ENCODE data around the gene TAGLN2. TPM values are rescaled to one million over a fixed set of nuclear protein-coding genes. Genes with fewer than 3 reads are reported as not detected.

The TAGLN2 gene
- total and polyA plus RNA-seq, 10 of the 15 experiments (the other 5 are each of a cell fraction or from before 2014, with no cell fraction given), result 155 to 611 (median 363) TPM

DNA sequence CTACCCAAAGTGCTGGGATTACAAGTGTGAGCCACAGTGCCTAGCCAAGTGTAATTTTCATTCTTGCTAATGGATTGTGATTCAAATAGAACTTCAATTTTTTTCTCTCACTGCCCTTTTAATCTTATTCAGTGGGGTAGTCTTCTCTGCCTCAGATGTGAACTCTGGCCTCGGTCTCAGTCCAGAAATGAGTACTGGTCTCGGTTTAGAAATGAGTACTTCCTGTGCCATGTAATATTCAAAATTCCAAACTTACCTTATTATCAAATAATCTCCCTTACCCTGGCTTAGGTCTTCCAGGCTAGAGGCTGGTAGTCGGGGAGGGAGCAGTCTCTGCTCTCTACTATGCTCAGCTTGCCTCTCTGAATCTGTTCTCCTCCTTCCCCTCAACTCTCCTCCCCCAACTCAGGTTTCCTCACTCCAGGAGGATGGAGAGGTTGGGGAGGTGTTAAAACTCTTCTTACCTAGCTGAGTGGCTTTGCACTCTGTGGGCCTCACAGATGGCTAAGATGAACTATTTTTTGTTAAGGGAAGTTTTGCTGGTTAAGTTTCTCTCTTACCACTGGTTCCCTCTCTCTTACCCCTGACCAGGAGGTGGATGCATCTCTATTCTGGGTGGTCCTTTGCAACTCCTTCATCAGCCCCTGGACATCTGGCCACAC, 33.5 kb upstream of the TAGLN2 start:
- TF ChIP-seq NR2F1 (conservative IDR thresholded peaks at IDR 0.05) (0 out of 2 replicates have a peak, but pooled peaks have one; percentile 16), JUNB (IDR thresholded peaks at IDR 0.05) (peak; percentile 81), LARP7 (IDR thresholded peaks at IDR 0.05) (no peak), KAT2A (conservative IDR thresholded peaks at IDR 0.05; ENCODE audit: control insufficient read depth, low read depth, low read length) (no peak), IKZF1 (conservative IDR thresholded peaks at IDR 0.05) (peak; percentile 34; the same call in 1 of the 2 replicates), MYB (IDR thresholded peaks at IDR 0.05; ENCODE audit: borderline replicate concordance, low read depth, low read length) (no peak), IKZF2 (IDR thresholded peaks at IDR 0.05) (peak in 1 of 2 experiments; percentile 14; a peak in 1 of 4 replicates)
- TF ChIP-seq, protein P1, sequence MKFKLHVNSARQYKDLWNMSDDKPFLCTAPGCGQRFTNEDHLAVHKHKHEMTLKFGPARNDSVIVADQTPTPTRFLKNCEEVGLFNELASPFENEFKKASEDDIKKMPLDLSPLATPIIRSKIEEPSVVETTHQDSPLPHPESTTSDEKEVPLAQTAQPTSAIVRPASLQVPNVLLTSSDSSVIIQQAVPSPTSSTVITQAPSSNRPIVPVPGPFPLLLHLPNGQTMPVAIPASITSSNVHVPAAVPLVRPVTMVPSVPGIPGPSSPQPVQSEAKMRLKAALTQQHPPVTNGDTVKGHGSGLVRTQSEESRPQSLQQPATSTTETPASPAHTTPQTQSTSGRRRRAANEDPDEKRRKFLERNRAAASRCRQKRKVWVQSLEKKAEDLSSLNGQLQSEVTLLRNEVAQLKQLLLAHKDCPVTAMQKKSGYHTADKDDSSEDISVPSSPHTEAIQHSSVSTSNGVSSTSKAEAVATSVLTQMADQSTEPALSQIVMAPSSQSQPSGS (IDR thresholded peaks at IDR 0.05; ENCODE audit: low read length), result peak; percentile 35; the same call in 1 of the 2 replicates
- peak; percentile 84 for ATAC-seq
- no peaks in the 10 kb centered on the region for H4K20me1 ChIP-seq (ENCODE audit: control insufficient read depth, insufficient read depth)
- CTCF ChIA-PET, result interaction anchor here (0.5 to 2.8 kb wide), 10 partner anchors 11 to 609 kb away, joined by 3 to 12 read pairs (median 4); no protein-coding TSS in a partner anchor
- no peak for DNase-seq (ENCODE audit: low read depth, low spot score)
- in situ Hi-C loops (cut with MboI), result no loop called here
- RAD21 ChIA-PET (ENCODE audit: unreplicated experiment), result interaction anchor here (1.1 kb wide), 1 partner anchor 49 kb away, joined by 4 read pairs; no protein-coding TSS in a partner anchor
- H3K27ac ChIP-seq (ENCODE audit: control insufficient read depth, insufficient read depth), result no peak overlapping the region
- 0% methylated on average over 3 of the region's 3 CpGs for WGBS (ENCODE audit: insufficient coverage, insufficient replicate concordance, low lambda C conversion rate, missing lambda C conversion rate)
- no peaks in the 10 kb centered on the region for H3K36me3 ChIP-seq (ENCODE audit: control insufficient read depth in 2 of 2, insufficient read depth in 2 of 2, low read length in 1 of 2)
- SMC1A ChIA-PET (ENCODE audit: uncharacterized antibody, unreplicated experiment), result interaction anchor here (0.6 to 3.0 kb wide), 2 partner anchors 48 to 122 kb away, joined by 3 to 13 read pairs; no protein-coding TSS in a partner anchor
- no peak overlapping the region for H3K4me3 ChIP-seq
- H2AFZ ChIP-seq (ENCODE audit: control insufficient read depth, low read depth, low read length), result no peak overlapping the region
- peaks cover 13% of the 10 kb centered on the region for H3K4me1 ChIP-seq (ENCODE audit: control insufficient read depth, insufficient read depth, low read length)
- intact Hi-C loops (cut with micrococcal nuclease; ENCODE audit: unreplicated experiment), result no loop called here
- no peak overlapping the region for H3K9ac ChIP-seq (ENCODE audit: control insufficient read depth, insufficient read depth, low read length)
- H3K27me3 ChIP-seq (replicated peaks in 1 of 2; ENCODE audit: control insufficient read depth in 2 of 2, insufficient read depth in 2 of 2, low read length in 1 of 2), result peaks cover 0 to 2% of the 10 kb centered on the region in 2 experiments; a peak in 3 of 4 replicates
- POLR2A ChIA-PET, result no interaction called here
- no TSS peak for BruUV-seq (replicated peaks)
- H3K9me3 ChIP-seq (replicated peaks; ENCODE audit: control insufficient read depth, insufficient read depth, low read length), result no peaks in the 10 kb centered on the region
- H3K4me2 ChIP-seq (ENCODE audit: control insufficient read depth, insufficient read depth), result peak overlapping the region; percentile 45
- FAIRE-seq, result no peak
- no peaks in the 10 kb centered on the region for H3K79me2 ChIP-seq (ENCODE audit: control insufficient read depth, insufficient read depth, low read length)

Data from GM12878 (cell line).